ENCODE results near the gene BORCS5.

DNA sequence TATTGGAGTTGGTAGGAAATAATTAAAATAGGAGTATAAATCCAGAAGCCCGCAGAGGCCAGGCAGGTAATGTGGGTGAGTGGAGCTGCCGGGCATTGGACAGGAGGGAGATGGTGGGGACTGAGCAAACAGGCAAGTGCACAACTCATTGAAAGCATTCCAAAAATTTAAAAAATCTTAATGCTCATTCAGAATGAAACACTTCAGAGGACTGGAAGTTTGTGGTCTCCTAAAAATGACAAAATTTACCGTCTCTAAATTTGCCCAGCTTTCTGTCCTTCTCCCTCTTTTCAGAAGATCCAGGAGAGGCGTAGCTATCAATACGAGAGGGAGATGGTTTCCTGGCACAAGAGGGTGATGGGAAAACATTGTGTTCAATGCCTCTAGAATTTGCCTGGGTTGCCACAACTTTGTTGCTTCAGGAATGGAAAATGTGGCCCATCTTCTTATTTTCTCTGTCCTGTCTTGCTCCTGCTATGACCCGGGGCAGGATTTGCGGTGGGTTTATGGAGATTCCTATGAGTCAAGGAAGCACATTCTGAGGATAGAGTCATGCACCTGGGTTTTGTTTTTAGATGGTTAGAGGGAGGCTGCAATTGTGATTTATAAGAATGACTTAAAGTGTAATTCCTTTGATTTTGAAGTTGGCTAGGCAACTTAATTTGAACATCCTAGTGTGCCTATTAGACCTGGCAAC lies 72.2 kb downstream of the BORCS5 start:
- TF ChIP-seq POLR2A (IDR thresholded peaks at IDR 0.05; ENCODE audit: low read length): no peak
- TF ChIP-seq GATA1 (IDR thresholded peaks at IDR 0.05; ENCODE audit: low read depth, low read length): no peak
